ENCODE results near the gene C1orf53. TPM values are rescaled to one million over a fixed set of nuclear protein-coding genes. Genes with fewer than 3 reads are reported as not detected.

C1orf53 gene
- total RNA-seq, 1 experiment from 2014 or later = 1.4 TPM

GRCh38 chr1:197955486-197956394 is 53.3 kb downstream of the C1orf53 start:
- WGBS (ENCODE audit: extremely low coverage, insufficient read length, low lambda C conversion rate) = no CpG with 5 or more reads among the region's 4 CpGs
- no peak overlapping the region for H2AFZ ChIP-seq (ENCODE audit: low read length)
- no peak overlapping the region for H4K91ac ChIP-seq (ENCODE audit: insufficient read length, low read depth, low read length)
- no peak for DNase-seq
- no peak overlapping the region for H3K56ac ChIP-seq (ENCODE audit: insufficient read length, low read depth, low read length)
- Mint-ChIP-seq H3K9me3 (no peaks in the 10 kb centered on the region), H3K4me1 (no peaks in the 10 kb centered on the region), H3K36me3 (ENCODE audit: insufficient read depth in 1 of 3, low read depth in 3 of 3) (no peaks in the 10 kb centered on the region), H3K27me3 (ENCODE audit: low read depth) (no peaks in the 10 kb centered on the region), H3K4me3 (no peak overlapping the region), H3K27ac (no peak overlapping the region)
- no peak overlapping the region for H2BK15ac ChIP-seq (ENCODE audit: low read depth, low read length)
- no peak overlapping the region for H3K4ac ChIP-seq (ENCODE audit: low read depth, low read length)
- H2BK12ac ChIP-seq (ENCODE audit: insufficient read length, low read depth, low read length) = no peak overlapping the region
- no peak overlapping the region for H3K23ac ChIP-seq (ENCODE audit: insufficient read length, low read depth, low read length)
- no peaks in the 10 kb centered on the region for H3K23me2 ChIP-seq (ENCODE audit: insufficient read length, low read depth, low read length, poor library complexity, severe bottlenecking)
- H4K5ac ChIP-seq (ENCODE audit: insufficient read length, low read depth, low read length) = no peak overlapping the region
- H3K9me3 ChIP-seq (ENCODE audit: control insufficient read depth, low read depth, low read length) = no peaks in the 10 kb centered on the region
- H3K79me2 ChIP-seq (ENCODE audit: insufficient read depth, low read length) = no peaks in the 10 kb centered on the region
- H3K79me1 ChIP-seq (ENCODE audit: insufficient read depth, low read depth, low read length, poor library complexity, severe bottlenecking) = no peaks in the 10 kb centered on the region
- no peak for TF ChIP-seq CTCF (conservative IDR thresholded peaks at IDR 0.05)
- H3T11ph ChIP-seq (ENCODE audit: low read length) = no peak overlapping the region
- H3K4me2 ChIP-seq (ENCODE audit: insufficient read depth, insufficient read length, low read length) = no peak overlapping the region
- no peak overlapping the region for H3K27ac ChIP-seq (ENCODE audit: insufficient read length, low read depth, low read length)
- H3K9ac ChIP-seq (ENCODE audit: extremely low read depth, insufficient read length, low read length) = no peak overlapping the region
- no peak overlapping the region for H3K18ac ChIP-seq (ENCODE audit: insufficient read length, low read depth, low read length)
- H3K27me3 ChIP-seq (ENCODE audit: insufficient read depth, low read length) = no peaks in the 10 kb centered on the region
- no peak overlapping the region for H2BK120ac ChIP-seq (ENCODE audit: low read depth, low read length, poor library complexity, severe bottlenecking)
- no peaks in the 10 kb centered on the region for H4K20me1 ChIP-seq (ENCODE audit: control insufficient read depth, insufficient read depth, insufficient read length)
- no peak overlapping the region for H2BK5ac ChIP-seq (ENCODE audit: insufficient read length, low read length)
- H2BK20ac ChIP-seq (ENCODE audit: low read depth, low read length, poor library complexity, severe bottlenecking) = no peak overlapping the region
- no peak overlapping the region for H2AK5ac ChIP-seq (ENCODE audit: insufficient read length, low read length)
- no peak overlapping the region for H4K8ac ChIP-seq (replicated peaks; ENCODE audit: insufficient read length, low read depth, low read length)
- no peak overlapping the region for H3K14ac ChIP-seq (ENCODE audit: insufficient read depth, low read length)
- no peaks in the 10 kb centered on the region for H3K4me1 ChIP-seq (ENCODE audit: insufficient read depth, low read length)

Other genes with a start within 250 kb of the C1orf53 start
- gene DENND1B, start 127.2 kb upstream of the C1orf53 start, total RNA-seq (2021) = 5.2 and 6.3 TPM in 2 replicates
- gene LHX9, start 14.7 kb downstream of the C1orf53 start, total RNA-seq (2021) = not detected in 2 replicates